Measurements from ENCODE around the gene PTPRU.
A peak's percentile ranks its signal among the peaks of the same experiment; 100 is the strongest.

The PTPRU gene

DNA sequence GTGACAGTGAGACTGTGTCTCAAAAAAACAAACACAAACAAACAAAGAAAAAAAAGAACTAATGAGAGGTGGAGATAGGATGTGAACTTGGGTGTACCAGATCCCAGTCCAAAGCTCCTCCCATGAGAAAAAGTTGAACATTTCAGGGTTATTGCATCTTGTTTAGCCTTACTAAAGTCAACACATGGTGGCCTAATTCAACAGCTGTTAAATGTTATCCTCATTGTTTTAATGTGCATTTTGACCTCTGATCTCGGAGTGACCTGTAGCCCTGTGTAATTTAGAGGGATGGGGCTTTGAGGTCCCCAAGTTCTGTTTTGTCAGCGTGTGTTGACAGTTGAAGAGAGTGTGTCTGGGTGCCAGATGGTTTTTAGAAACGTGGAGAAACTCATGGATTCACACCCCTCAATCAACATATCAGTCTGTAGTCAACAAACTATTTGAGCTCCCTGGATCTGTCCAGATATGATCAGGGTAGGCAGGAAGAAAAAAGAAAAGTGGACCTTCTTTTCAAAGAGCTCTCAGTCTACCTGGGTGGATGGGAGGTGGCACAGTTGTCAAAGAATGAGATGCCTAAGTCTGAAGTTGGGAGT lies 34.7 kb downstream of the PTPRU start:
- DNase-seq = no peak

DNA sequence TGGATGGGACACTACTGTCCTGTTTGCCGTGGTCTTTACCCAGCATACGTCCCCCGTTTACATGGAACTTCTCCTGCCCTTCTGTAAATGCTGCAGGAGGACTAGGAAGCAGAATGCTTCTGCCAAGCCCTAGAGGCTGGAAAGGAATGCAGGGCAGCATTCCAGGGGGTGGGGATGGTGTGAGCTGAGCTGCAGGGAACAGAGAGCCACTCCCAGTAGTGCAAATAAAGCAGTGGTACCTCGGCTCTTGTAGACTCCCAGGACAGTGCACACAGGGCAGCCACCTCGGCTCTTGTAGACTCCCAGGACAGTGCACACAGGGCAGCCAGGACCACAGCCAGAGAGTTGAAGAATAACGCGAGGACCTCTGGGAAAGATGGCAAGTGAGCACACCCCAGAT lies 35.4 kb downstream of the PTPRU start:
- DNase-seq = no peak

DNA sequence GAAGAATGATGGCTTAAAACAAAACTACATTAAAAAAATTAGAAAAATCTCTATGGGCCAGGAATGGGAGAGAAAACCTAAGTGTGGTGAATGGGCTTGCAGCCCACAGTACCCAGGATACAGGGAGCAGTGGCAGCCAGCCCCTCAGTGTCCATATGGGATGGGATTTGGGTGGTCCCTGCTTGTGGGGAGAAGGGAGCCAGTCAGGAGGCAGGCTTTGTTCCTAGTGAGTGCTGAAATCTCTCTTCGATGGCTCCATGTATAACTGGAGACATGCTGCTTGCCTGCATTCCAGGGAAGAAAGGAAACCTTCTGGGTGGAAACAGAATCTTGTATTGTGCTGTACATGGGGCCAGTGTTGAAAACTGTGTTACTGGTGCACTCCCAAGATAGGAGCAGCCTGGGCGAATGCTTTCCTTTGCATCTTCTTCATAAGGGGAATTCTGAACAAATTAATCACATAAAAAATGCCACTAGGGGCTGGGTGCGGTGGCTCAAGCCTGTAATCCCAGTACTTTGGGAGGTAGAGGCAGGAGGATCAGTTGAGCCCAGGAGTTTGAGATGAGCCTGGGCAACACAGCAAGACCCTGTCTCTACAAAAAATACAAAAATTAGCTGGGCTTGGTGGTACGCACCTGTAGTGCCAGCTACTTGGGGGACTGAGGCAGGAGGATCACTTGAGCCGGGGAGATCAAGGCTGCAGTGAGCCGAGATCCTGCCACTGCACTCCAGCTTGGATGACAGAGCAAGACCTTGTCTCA lies 36.0 kb downstream of the PTPRU start:
- no peak for DNase-seq

DNA sequence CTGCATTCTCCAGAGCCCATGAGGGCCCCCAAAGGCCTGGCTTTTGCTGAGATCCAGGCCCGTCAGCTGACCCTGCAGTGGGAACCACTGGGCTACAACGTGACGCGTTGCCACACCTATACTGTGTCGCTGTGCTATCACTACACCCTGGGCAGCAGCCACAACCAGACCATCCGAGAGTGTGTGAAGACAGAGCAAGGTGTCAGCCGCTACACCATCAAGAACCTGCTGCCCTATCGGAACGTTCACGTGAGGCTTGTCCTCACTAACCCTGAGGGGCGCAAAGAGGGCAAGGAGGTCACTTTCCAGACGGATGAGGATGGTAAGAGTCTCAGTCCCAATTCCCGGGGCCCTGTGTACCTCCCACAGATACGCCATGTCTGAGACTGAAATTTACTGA lies 39.1 kb downstream of the PTPRU start:
- no peak for DNase-seq

DNA sequence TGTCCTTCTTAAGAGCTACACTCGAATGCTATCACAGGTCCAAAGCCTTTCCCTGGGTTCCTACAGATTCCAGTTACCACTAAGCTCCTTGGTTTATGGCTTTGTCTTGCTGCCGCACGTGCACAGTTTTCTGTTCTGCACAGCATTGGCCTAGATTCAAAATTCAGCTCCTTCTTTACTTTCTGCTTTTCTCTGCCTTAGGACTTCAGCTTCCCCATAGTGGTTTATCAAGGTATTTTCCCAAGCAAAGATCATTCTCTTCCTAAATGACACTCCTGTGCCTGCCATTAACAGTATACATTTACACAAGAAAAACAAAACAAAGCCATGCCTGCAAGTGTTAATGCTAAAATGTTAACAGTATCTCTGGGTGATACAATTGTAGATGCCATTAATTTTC lies 41.8 kb downstream of the PTPRU start:
- DNase-seq = no peak

DNA sequence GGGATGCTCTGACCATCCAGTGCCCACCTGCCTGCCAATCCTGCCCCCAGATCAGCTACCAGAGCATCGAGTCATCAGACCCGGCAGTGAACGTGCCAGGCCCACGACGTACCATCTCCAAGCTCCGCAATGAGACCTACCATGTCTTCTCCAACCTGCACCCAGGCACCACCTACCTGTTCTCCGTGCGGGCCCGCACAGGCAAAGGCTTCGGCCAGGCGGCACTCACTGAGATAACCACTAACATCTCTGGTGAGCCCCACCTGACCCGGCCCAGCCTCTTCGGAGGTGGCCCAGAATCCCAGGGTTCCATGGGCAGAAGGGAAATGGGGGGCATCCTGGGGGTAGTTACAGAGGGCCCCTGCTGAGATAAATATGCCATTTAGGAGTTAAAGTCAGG lies 43.1 kb downstream of the PTPRU start:
- no peak for DNase-seq

DNA sequence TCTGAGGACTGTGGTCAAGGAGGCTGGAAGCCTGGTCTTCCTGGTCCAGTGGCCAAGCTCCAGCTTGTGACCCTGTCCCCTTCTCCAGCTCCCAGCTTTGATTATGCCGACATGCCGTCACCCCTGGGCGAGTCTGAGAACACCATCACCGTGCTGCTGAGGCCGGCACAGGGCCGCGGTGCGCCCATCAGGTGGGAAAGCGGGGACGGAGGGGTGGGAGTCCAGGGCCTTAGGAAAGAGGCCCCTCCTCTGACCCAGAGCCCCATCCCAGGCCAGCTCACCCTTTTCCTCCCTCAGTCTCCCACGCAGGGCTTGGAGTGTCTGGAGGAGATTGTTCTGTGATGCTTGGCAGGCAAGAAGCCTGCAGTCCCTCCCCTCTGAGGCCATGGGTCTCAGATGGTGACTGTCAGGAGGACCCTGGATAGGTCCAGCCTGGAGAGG lies 43.6 kb downstream of the PTPRU start:
- DNase-seq = no peak

DNA sequence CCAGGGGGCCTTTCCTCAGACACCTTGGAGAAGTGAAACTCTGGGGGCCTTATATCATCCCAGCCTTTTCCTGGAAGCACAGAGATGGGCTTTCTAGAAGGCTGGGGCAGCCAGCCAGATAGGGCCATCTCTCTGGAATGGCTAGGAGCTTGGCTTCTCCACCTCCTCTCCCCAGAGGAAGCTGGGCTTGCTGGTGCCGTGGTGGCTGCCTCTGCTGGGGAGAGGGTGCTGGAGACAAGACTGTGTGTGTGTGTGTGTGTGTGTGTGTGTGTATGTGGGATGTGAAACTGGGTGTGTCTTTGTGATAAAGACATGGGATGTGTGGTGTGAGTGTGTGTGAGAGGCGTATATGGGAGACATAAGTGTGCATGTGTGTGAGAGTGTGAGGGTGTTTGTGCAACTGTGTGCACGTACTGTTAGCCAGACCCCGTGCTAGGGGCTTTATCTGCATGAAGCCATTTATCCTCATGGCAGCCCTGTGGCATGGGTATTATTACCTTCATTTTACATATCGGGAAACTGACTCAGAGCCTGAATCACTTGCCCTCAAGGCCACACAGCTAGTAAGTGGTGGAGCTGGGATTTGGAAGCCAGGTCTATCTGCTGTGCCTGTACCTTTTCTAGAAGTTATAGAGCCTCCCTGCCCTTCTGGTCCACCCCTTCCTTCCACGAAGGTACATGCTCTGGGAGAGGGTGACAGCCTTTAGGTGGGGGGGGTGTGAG lies 44.2 kb downstream of the PTPRU start:
- no peak for DNase-seq

DNA sequence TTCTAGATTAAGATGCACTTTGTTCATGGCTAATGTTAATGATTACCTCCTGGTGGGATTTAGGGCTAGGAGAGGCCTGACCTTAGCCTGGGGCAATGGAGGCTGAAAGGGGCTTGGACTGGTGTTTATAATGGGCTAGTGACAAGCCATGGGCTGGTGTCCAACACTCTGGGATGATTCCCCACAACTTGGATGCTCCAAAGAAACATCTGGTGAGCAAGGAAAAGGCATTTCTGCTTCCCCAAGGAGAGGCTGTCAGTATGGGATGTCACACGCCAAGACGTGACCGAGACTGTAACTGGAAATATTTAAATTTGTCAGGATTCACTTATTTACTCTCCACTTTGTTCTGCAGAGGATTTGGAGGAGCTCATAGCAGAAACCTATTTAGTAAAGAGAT lies 45.2 kb downstream of the PTPRU start:
- DNase-seq = no peak

DNA sequence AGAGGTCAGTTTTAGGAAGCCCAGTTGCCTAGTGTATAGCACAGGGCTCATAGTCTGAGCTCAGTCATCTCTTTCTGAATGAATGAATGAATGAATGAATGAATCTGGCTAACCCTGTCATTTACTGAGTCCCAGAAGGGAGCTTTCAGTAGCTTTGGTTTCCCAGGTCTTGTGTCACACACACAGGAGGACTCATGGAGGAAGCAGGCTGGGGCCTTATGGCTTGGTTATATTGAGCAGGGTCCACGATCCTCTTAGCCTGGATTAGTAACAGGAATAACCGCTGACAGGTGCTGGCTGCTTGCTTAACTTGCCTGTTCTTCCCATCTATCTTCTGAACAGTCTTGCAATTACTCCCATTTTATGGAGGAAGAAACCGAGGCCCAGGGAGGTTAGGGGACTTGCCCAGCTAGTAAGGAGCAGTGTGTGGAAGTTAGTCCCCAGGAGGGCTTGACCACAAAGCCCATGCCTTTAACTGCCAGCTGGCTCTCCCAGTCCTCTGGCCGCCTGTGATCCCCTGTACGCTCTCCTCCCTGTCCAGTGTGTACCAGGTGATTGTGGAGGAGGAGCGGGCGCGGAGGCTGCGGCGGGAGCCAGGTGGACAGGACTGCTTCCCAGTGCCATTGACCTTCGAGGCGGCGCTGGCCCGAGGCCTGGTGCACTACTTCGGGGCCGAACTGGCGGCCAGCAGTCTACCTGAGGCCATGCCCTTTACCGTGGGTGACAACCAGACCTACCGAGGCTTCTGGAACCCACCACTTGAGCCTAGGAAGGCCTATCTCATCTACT lies 46.0 kb downstream of the PTPRU start:
- DNase-seq = no peak

DNA sequence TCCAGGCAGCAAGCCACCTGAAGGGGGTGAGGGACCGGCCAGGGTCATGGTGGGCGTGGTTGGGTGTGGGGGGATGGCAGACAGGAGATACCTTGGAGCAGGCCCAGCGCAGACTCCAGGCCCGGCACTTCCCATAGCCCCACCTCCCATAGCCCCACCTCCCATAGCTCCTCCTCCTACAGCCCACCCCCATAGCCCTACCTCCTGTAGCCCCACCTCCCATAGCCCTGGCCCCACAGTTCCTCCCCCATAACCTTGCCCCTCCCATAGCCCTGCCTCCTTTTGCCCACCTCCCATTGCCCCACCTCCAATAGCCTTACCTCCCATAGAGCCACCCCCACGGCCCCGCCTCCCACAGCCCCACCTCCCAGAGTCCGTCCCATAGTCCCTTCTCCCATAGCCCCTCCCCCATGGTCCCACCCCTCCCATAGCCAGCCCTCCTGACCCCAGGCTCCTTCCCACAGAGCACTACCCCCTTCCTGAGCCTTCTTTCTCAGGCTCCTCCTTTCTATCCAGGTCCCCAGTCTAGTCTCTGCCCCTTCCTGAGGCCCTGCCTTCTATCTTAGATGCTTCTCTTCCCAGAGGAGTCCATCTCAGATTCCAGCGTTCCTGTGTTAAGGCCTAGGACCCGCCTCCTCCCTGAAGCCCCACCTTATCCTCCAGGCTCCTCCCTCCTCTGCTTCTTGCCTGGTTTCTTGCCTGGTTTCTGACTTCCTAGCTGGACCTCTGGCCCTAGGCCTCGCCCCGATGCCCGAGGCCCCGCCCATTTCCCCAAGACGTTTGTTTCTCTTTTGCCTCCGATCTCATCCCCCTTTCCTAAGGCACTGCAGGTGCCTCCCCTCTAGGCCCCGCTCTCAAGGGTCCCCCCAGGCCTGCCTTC lies 46.8 kb downstream of the PTPRU start:
- peak; percentile 53 for DNase-seq

DNA sequence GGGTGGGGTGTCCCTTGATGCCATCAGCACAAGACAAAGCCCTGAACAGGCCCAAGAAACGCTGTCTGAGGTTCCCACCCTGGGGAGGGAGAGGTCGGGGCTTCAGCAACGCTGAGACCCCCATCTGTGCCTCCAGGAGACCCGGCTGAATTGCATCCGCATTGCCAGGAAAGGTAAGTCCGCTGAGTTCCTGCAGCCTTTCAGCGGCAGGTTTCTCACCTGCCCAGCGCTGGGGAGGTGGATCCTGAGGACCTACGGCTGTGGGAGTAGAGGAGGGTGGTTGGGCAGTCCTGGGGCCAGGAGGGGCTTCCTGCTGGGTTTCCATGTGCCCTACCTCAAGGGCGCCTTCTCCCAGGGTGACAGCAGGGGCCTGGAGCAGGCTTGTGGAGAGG lies 47.5 kb downstream of the PTPRU start:
- no peak for DNase-seq

DNA sequence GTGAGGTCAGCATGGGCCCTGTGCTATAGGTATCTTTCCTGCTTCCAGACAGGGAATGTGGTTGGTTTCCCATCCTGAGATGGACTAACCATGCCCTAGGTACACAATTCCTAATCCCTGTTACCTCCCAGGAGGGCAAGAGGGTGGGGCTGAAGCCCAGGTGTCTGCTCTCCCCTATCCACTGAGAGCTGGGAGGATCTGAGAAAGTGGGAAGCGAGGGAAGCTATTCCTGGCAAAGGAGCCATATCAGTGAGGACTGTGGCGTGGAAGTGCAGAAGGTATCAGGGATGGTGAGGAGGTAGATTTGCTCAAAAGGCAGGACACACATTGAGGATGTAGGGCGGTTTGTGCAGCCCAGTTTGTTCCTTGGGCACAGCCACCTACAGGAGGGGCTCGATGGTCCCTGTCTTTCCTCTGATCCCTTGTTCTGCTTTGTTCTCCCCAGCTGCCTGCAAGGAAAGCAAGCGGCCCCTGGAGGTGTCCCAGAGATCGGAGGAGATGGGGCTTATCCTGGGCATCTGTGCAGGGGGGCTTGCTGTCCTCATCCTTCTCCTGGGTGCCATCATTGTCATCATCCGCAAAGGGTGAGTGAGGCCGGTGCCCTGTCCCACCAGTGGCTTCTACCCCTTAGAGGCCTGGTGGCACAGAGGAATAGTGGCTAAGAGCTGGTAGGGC lies 48.1 kb downstream of the PTPRU start:
- DNase-seq = no peak

DNA sequence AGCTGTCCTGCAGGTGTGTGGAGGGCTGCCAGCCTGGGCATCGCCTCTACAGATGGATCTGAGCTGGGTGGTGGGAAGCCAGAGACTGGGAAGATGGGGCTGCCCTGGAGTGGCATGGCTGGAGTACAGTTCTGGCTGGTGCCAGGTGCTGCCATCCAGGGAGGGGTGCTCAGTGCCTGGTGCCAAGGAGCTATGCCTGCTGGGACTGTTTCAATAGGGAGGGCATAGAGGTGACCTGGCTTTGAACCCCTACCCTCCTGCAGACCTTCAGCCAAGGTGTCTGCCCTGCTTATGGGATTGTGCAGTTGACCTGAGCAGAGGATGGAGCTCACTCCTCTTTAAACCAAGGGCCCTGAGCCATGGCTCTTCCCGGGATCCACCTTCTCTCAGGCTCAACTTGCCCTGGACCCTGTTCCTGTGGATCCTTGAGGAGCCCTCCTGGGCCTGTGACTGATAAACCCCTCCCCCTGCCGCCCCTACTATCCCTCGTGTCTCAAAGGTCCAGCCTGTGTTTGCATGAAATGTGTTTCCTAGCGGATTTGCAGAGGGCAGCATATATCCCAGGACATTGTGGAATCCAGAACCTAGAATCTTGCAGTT lies 48.7 kb downstream of the PTPRU start:
- DNase-seq = no peak

DNA sequence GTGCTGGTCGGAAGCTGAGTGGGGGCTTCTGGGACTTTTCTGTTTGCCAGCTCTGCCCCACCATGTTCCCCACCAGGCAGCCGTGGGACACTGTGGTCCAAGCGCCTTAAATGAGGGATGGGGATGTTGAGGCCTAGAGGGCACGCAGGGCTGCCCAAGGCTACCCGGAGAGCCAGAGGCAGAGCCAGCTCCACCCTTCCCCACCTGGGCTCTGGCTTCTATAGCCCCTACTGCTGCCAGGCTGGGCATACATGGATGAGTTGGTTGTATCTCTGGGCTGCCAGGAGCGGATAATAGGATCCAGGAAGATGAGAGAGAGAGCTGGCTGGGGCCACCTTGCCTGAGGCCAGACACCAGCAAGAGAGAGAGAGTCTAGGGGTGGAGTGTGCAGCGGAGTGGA lies 49.4 kb downstream of the PTPRU start:
- no peak for DNase-seq

DNA sequence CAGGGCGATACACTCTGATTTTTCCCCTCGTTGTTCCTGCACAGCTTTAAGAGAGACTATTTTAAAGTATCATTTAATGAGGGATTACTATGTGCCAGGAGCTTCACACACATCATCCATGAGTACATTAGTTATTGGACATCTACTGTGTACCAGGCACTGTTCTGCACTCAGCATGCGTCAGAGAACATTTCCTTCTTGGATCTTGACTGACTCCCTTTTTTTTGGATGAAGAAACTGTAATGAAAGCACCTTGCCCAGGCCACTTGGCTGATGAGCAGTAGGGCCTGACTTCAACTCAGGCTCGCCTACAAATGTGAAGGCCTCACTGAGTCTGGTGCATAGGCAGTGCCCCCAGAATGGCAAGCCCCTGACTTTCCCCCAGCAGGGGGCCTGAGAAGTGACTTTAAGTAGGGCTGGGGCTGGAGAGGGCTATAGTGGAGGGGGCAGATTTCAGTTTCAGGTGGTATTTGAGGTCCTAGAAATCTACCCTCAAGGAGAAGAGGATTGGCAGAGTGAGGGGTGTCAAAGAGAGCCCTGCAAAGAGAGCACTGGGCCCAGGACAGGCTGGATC lies 50.0 kb downstream of the PTPRU start:
- no peak for DNase-seq

DNA sequence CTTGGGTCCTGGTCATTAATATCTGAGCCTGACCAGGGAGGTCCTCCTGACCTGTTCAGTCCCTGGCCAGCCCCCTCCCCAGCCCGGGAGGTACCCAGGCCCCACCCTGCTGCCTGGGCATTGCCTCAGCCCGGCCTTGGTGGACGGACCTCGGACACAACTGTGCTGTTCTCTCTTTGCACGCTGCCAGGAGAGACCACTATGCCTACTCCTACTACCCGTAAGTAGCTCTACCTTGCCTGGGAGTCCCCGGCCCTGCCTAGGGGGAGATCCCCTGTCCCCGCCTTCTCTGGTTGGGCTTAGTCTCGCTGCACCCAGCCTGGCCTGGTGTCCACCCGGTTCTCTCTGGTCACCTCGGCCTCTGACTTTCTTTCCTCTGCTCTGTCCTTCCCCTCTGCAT lies 53.2 kb downstream of the PTPRU start:
- no peak for DNase-seq

DNA sequence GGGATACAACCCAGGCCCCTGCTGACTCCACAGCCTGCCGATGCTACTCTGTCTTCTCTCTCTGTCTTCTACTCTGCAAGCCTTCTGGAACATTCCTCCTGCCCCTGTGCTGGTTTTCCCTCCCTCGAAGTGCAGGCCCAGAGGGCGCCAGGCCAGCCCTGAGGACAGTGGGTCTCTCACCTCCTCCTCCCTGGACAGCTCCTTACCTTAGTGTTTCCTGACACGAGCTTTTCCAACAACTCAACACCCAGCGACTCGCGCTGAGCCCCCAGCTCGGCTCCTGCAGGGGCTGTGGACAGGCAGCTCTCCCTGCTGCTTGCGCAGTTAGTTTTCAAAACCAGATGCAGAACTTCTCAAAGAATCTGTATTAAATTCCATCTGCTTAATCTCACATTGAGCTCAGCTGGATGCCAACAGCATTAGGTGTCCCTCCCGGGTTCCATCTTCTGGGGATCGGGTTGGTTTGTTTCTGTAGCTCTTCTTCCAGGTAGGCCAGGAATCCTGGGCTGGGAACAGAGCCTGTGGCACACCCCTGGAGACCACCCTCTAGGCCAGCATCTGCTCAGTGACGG lies 54.2 kb downstream of the PTPRU start:
- no peak for DNase-seq

DNA sequence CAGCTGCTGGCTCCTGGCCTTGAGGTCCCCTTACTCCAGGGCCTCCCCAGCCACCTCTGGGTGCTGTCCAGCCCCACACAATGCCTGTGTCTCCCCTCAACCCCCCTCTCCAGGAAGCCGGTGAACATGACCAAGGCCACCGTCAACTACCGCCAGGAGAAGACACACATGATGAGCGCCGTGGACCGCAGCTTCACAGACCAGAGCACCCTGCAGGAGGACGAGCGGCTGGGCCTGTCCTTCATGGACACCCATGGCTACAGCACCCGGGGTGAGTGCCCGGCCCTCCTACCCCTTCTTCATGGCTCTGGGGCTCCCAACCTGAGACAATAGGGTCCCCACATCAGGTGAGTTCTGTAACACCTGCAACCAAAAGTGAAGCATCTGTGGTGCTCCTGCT lies 55.4 kb downstream of the PTPRU start:
- DNase-seq = no peak

DNA sequence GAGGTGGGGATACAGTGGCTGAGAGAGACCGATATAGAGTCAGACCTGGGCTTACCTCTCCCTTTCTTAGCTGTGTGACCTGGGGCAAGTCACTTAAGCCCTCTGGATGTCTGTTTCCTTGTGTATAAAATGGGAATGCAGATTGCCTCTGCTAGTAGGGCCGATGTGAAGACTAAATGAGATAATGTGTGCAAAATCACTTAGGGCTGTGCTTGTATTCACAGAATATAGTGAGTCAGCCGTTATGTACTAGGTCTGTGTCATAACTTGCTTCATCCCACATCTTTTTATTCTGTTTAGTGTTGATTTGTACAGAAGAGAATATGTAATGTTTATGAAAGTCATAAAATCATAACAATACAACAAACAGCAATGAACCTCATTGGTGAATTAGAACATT lies 56.0 kb downstream of the PTPRU start:
- DNase-seq = no peak

DNA sequence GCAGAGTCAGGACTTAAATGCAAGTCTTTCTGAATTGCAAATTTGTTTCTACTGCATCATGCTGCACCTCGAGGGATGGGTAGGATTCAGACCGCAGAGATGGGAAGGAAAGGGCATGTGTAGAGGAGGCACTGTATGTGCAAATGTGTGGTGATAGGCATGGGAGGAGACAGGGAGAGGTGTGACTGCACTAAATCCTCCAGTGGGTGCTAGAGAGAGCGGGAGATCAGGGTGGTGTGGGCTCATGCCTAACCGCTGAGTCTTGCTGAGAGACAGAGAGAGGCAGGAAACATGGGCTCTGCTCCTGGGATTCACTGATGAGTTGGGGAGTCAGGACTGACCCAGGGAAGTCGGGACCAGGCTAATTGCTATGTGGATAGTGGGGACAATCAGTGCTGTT lies 61.1 kb downstream of the PTPRU start:
- no peak for DNase-seq

Measured in hematopoietic multipotent progenitor cell treated with erythropoietin and hydrocortisone succinate and interleukin-3 and kit ligand, for 6 days (in vitro differentiated cells).